K562 (cell line): ENCODE data around the gene SRGAP3. TPM values are rescaled to one million over a fixed set of nuclear protein-coding genes. Genes with fewer than 3 reads are reported as not detected.

ENCODE experiments used
- ATAC-seq: fragments of 200-7000 bp; cut with Tn5 transposase; 3 replicates; pipeline ENCODE4 v1.9.1; 2020; ENCODE audit warnings: moderate library complexity
- BruUV-seq: library from RNA; stranded (reverse); fragments of 400-500 nt; replicated peaks from 2 replicates; lab custom pipeline; 2021; lab: Mats Ljungman, UMichigan
- CTCF ChIA-PET: fragments of 300-600 bp; formaldehyde crosslinking; extraction: SDS; loops from one replicate; lab custom pipeline; 2021; ENCODE audit warnings: low intra/inter-chr PET ratio; lab: Yijun Ruan, JAX
- POLR2A ChIA-PET: fragments of 300-600, 350-650 bp; sonication (Branson Sonifier 250); formaldehyde crosslinking; extraction: SDS; loops from one replicate; lab custom pipeline; 2021; ENCODE audit warnings: antibody characterized with exemption, inconsistent platforms; lab: Yijun Ruan, JAX
- DNase-seq, 4 experiments: peaks; one replicate each; pipeline versions ENCODE4 v3.0.0 to v3.0.0-alpha.2; 2011 to 2018; ENCODE audit warnings: low spot score in 3 of 4, mixed read lengths in 3 of 4; ENCODE audit errors: extremely low read depth in 1 of 4
- FAIRE-seq: peaks from 2 replicates; lab custom pipeline; 2011; peaks lifted over from hg19 to GRCh38; lab: Jason Lieb, UNC
- H2AFZ ChIP-seq: 2 replicates; pipeline ENCODE4 v1.6.0; 2011; ENCODE audit warnings: low read depth, low read length, control low read depth, inconsistent platforms
- H3K27ac ChIP-seq: fragments of 200-600 bp; 3 replicates; pipeline ENCODE4 v1.8.0; 2011; ENCODE audit warnings: low read depth, mild to moderate bottlenecking, control low read depth, inconsistent platforms, low read length, moderate library complexity, mixed read lengths; ENCODE audit errors: extremely low read depth
- H3K27me3 ChIP-seq, 2 experiments: fragments of 300-600 bp in 1 of 2; 2 replicates in 1 of 2; 3 replicates in 1 of 2; pipeline versions ENCODE4 v1.6.0 to v1.8.0; 2011; ENCODE audit warnings: inconsistent platforms in 2 of 2, low read length in 2 of 2, mild to moderate bottlenecking in 1 of 2, mixed read lengths in 1 of 2, moderate library complexity in 1 of 2; ENCODE audit not compliant: control insufficient read depth in 2 of 2, insufficient read depth in 2 of 2
- H3K36me3 ChIP-seq: fragments of 300-600 bp; 3 replicates; pipeline ENCODE4 v1.8.0; 2011; ENCODE audit warnings: mild to moderate bottlenecking, low read length, inconsistent platforms; ENCODE audit not compliant: control insufficient read depth, insufficient read depth
- H3K4me1 ChIP-seq, 2 experiments: fragments of 200-600 bp in 1 of 2; replicated peaks in 1 of 2; 2 replicates in 1 of 2; 3 replicates in 1 of 2; pipeline versions ENCODE4 v1.5.1 to v1.8.0; 2011; ENCODE audit warnings: inconsistent platforms in 2 of 2, low read length in 2 of 2, mild to moderate bottlenecking in 1 of 2, mixed read lengths in 1 of 2, moderate library complexity in 1 of 2; ENCODE audit not compliant: control insufficient read depth in 2 of 2, insufficient read depth in 2 of 2
- H3K4me2 ChIP-seq: 2 replicates; pipeline ENCODE4 v1.6.1; 2011; ENCODE audit warnings: low read length, control low read depth, inconsistent platforms, mixed read lengths; ENCODE audit not compliant: insufficient read depth
- H3K4me3 ChIP-seq: fragments of 200-600 bp; sonication (generic), shearing (Covaris generic); 2 replicates; pipeline ENCODE4 v1.5.1; 2016; ENCODE audit warnings: control low read depth, inconsistent platforms
- H3K79me2 ChIP-seq: fragments of 200-600 bp; 3 replicates; pipeline ENCODE4 v1.8.0; 2011; ENCODE audit warnings: low read length, inconsistent platforms; ENCODE audit not compliant: control insufficient read depth, insufficient read depth
- H3K9ac ChIP-seq, 2 experiments: 2 replicates each; pipeline versions ENCODE4 v1.6.0 to v1.6.1; 2011; ENCODE audit warnings: low read depth in 2 of 2, low read length in 2 of 2, control low read depth in 1 of 2, inconsistent platforms in 1 of 2, mild to moderate bottlenecking in 1 of 2, mixed read lengths in 1 of 2; ENCODE audit not compliant: insufficient read depth in 1 of 2
- H3K9me1 ChIP-seq: one replicate; pipeline ENCODE4 v1.6.0; 2011; ENCODE audit warnings: inconsistent platforms, mild to moderate bottlenecking, low read length, moderate library complexity; ENCODE audit not compliant: control insufficient read depth, insufficient read depth
- H3K9me3 ChIP-seq: replicated peaks from 2 replicates; pipeline ENCODE4 v1.5.1; 2011; ENCODE audit warnings: low read depth, low read length, inconsistent platforms; ENCODE audit not compliant: control insufficient read depth, insufficient read depth
- H4K20me1 ChIP-seq: replicated peaks from 2 replicates; pipeline ENCODE4 v1.6.1; 2011; ENCODE audit warnings: low read length, inconsistent platforms, mixed read lengths; ENCODE audit not compliant: control insufficient read depth, insufficient read depth
- CXXC5 ChIP-seq: fragments of 250-450 bp; sonication (Bioruptor Pico); IDR thresholded peaks from 2 replicates; pipeline ENCODE4 v1.8.0; 2022; ENCODE audit warnings: inconsistent platforms, mild to moderate bottlenecking, moderate library complexity
- DPF2 ChIP-seq: fragments of 450-650 bp; IDR thresholded peaks from 2 replicates; pipeline ENCODE4 v1.6.1; 2016
- ELF1 ChIP-seq: fragments of 200-800 bp; sonication (Bioruptor generic); IDR thresholded peaks from 2 replicates; pipeline ENCODE4 v1.6.1; 2016; ENCODE audit warnings: missing genetic modification characterization, missing compliant biosample characterization
- ETS2 ChIP-seq: IDR thresholded peaks from 2 replicates; pipeline ENCODE4 v1.6.1; 2016; ENCODE audit warnings: borderline replicate concordance, missing genetic modification characterization, mild to moderate bottlenecking, moderate library complexity, missing compliant biosample characterization; ENCODE audit not compliant: poor library complexity, severe bottlenecking
- FOXK1 ChIP-seq: sonication (generic); formaldehyde crosslinking; IDR thresholded peaks from 2 replicates; pipeline ENCODE4 v1.8.0; 2022; ENCODE audit warnings: missing genetic modification reagents, mild to moderate bottlenecking, borderline replicate concordance
- GABPB1 ChIP-seq: sonication (generic); formaldehyde crosslinking; IDR thresholded peaks from 2 replicates; pipeline ENCODE4 v1.8.0; 2022; ENCODE audit warnings: mild to moderate bottlenecking, missing genetic modification reagents
- GATAD2A ChIP-seq: fragments of 450-650 bp; IDR thresholded peaks from 2 replicates; pipeline ENCODE4 v1.6.1; 2017
- HDAC8 ChIP-seq: fragments of 450-650 bp; IDR thresholded peaks from 2 replicates; pipeline ENCODE4 v1.6.1; 2016; ENCODE audit warnings: mild to moderate bottlenecking, missing genetic modification characterization, moderate library complexity, missing compliant biosample characterization
- LARP7 ChIP-seq: fragments of 450-650 bp; IDR thresholded peaks from 2 replicates; pipeline ENCODE4 v1.6.1; 2016
- MCM2 ChIP-seq: fragments of 450-650 bp; IDR thresholded peaks from 2 replicates; pipeline ENCODE4 v1.6.1; 2017; ENCODE audit warnings: low read depth, mild to moderate bottlenecking
- MCM3 ChIP-seq: fragments of 450-650 bp; IDR thresholded peaks from 2 replicates; pipeline ENCODE4 v1.6.1; 2016
- MEIS2 ChIP-seq: fragments of 450-650 bp; IDR thresholded peaks from 2 replicates; pipeline ENCODE4 v1.6.1; 2014; ENCODE audit warnings: mild to moderate bottlenecking; ENCODE audit not compliant: partially characterized antibody
- NUFIP1 ChIP-seq: fragments of 450-650 bp; IDR thresholded peaks from 2 replicates; pipeline ENCODE4 v1.6.1; 2018; ENCODE audit not compliant: partially characterized antibody
- PHF8 ChIP-seq: fragments of 200-600 bp; sonication (generic); IDR thresholded peaks from 2 replicates; pipeline ENCODE4 v1.6.1; 2012; ENCODE audit warnings: mixed run types, mild to moderate bottlenecking, inconsistent platforms, low read length, moderate library complexity, borderline replicate concordance
- RBM34 ChIP-seq: fragments of 200-400 bp; formaldehyde crosslinking; IDR thresholded peaks from 2 replicates; pipeline ENCODE4 v1.6.1; 2018; ENCODE audit warnings: low read length, borderline replicate concordance; ENCODE audit not compliant: insufficient read depth
- RCOR1 ChIP-seq, 2 experiments: IDR thresholded peaks; 2 replicates each; pipeline ENCODE4 v1.6.1; 2012; ENCODE audit warnings: low read depth in 2 of 2, low read length in 2 of 2, borderline replicate concordance in 1 of 2, improper control_type of control experiment in 1 of 2
- YBX1 ChIP-seq: fragments of 450-650 bp; IDR thresholded peaks from 2 replicates; pipeline ENCODE4 v1.7.1; 2016; ENCODE audit warnings: mild to moderate bottlenecking
- ZNF444 ChIP-seq: fragments of 250-450 bp; sonication (Bioruptor Pico); IDR thresholded peaks from 2 replicates; pipeline ENCODE4 v1.4.0; 2020; ENCODE audit warnings: mild to moderate bottlenecking, moderate library complexity
- ZNF551 ChIP-seq: fragments of 250-450 bp; sonication (Bioruptor Pico); IDR thresholded peaks from 2 replicates; pipeline ENCODE4 v1.5.0; 2021; ENCODE audit warnings: mild to moderate bottlenecking, moderate library complexity
- ZNF561 ChIP-seq: fragments of 450-650 bp; formaldehyde crosslinking; conservative IDR thresholded peaks from 2 replicates; pipeline ENCODE4 v1.4.0; 2020; ENCODE audit warnings: mild to moderate bottlenecking, moderate library complexity
- WGBS: fragments of 100-300 bp; shearing (Covaris generic); methylation state at CpG from one replicate; pipeline ENCODE4 v1.1.6; 2016; ENCODE audit warnings: low coverage, mixed read lengths; ENCODE audit not compliant: insufficient coverage; ENCODE audit errors: missing lambda C conversion rate; 5-methylcytosine and 5-hydroxymethylcytosine counted together
- in situ Hi-C: fragments of 300-500 bp; cut with MboI; formaldehyde crosslinking; loops from 4 replicates; pipeline ENCODE4 v1.15.0; 2018; ENCODE audit warnings: inconsistent platforms, mixed read lengths
- intact Hi-C: fragments of 100-400 bp; cut with micrococcal nuclease; formaldehyde crosslinking; loops from 2 replicates; pipeline ENCODE4 v1.14.2; 2022
- polyA plus RNA-seq, 8 experiments: library from polyadenylated mRNA; depleted of rRNA in 4 of 8; stranded (reverse) in 5 of 8; unstranded in 3 of 8; fragments of >200 nt; fragmentation: Nextera tagmentation in 2 of 8; fragmentation: Illumina TruSeq in 1 of 8; extraction: Ambion mirVana in 2 of 8; extraction: Trizol in 1 of 8; gene quantifications; 2 replicates each; pipeline versions ENCODE4 v1.2.1 to v1.2.3, GENCODE V29; 2011 to 2014; ENCODE audit warnings: inconsistent platforms in 1 of 8, missing spikeins in 1 of 8
- total RNA-seq, 7 experiments: library from RNA; depleted of rRNA in 6 of 7; stranded (reverse); fragments of >200 nt in 6 of 7; fragmentation: Illumina TruSeq in 2 of 7; extraction: Trizol in 2 of 7; gene quantifications; 2 replicates each; pipeline versions ENCODE4 v1.2.1 to v1.2.3, GENCODE V29; 2011 to 2021; ENCODE audit warnings: low replicate concordance in 1 of 7
- TF ChIP-seq, protein P1 (sequence below): fragments of 450-650 bp; conservative IDR thresholded peaks from 2 replicates; pipeline ENCODE4 v1.6.1; 2016; ENCODE audit warnings: missing genetic modification characterization, low read depth, mild to moderate bottlenecking, missing compliant biosample characterization, moderate library complexity
- TF ChIP-seq, protein P2 (sequence below): fragments of 450-650 bp; formaldehyde crosslinking; IDR thresholded peaks from 2 replicates; pipeline ENCODE4 v1.4.0; 2022; ENCODE audit warnings: missing genetic modification characterization

Gene SRGAP3
- total and polyA plus RNA-seq, 9 of the 15 experiments (the other 6 are each of a cell fraction or from before 2014, with no cell fraction given), result 0.11 to 0.85 (median 0.35) TPM; not detected in 2

DNA sequence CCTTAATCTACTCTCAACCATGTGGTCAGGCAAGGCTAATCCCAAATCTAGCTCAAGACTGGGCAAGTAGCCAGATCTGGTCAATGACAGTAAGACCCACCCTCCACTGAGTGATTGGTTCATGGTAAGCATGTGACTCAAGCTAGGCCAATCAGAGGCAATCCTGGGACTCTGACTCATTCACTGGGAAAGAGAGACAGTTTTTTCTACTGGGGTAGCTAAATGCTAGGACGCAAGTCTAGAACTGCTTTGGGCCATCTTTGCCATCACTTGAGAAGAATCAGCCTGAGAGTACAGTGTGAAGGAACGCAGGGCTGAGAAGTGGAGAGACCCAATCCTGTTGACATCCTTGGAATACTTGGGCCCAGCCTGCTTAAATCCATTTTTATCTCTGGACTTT lies 276.8 kb downstream of the SRGAP3 start:
- H4K20me1 ChIP-seq, result no peaks in the 10 kb centered on the region
- H3K4me2 ChIP-seq, result peak overlapping the region; percentile 16; the same call in 1 of the 2 replicates
- peaks cover 0 to 5% of the 10 kb centered on the region in 2 experiments; a peak in 1 of 5 replicates for H3K4me1 ChIP-seq
- no peak overlapping the region for H3K27ac ChIP-seq
- BruUV-seq, result no TSS peak
- 18% methylated on average over 2 of the region's 2 CpGs for WGBS
- H3K9ac ChIP-seq, result no peak overlapping the region
- peak; percentile 98 for FAIRE-seq
- CTCF ChIA-PET, result interaction anchor here (1.0 kb wide), 1 partner anchor 330 kb away, joined by 3 read pairs; no protein-coding TSS in a partner anchor
- peak; percentile 88 to 93 (median 90) for DNase-seq
- POLR2A ChIA-PET, result interaction anchor here (0.6 to 1.9 kb wide), 5 partner anchors 10 to 424 kb away, joined by 3 to 7 read pairs (median 4); partner anchors contain the start of genes RAD18 and SETD5
- no peak overlapping the region for H3K4me3 ChIP-seq
- no peaks in the 10 kb centered on the region for H3K9me3 ChIP-seq
- no peaks in the 10 kb centered on the region for H3K36me3 ChIP-seq
- H3K79me2 ChIP-seq, result no peaks in the 10 kb centered on the region
- peaks cover 3 to 23% of the 10 kb centered on the region in 2 experiments; a peak in 4 of 5 replicates for H3K27me3 ChIP-seq
- intact Hi-C loops, result no loop called here
- ATAC-seq, result peak; percentile 98
- in situ Hi-C loops, result loop anchor here (5.0 to 10.0 kb wide), 3 partner anchors 95 to 522 kb away; no protein-coding TSS in a partner anchor
- H2AFZ ChIP-seq, result peak overlapping the region; percentile 34; the same call in 1 of the 2 replicates
- H3K9me1 ChIP-seq, result no peaks in the 10 kb centered on the region
- TF ChIP-seq ETS2 (tag) (no peak), RCOR1 (IDR thresholded peaks at IDR 0.05; ENCODE audit: borderline replicate concordance in 1 of 2, low read depth in 2 of 2, low read length in 2 of 2) (0 out of 4 replicates have a peak, but pooled peaks of 1 of the 2 experiments have one; percentile 12), HDAC8 (tag) (no peak), ZNF561 (CRISPR knock-in tag) (no peak), FOXK1 (CRISPR knock-in tag) (no peak), NUFIP1 (no peak), ELF1 (tag) (no peak), CXXC5 (CRISPR knock-in tag) (no peak), MCM2 (no peak), ZNF444 (CRISPR knock-in tag) (no peak), MCM3 (no peak), MEIS2 (peak; percentile 18), GABPB1 (no peak), YBX1 (no peak), GATAD2A (no peak), RBM34 (no peak), ZNF551 (CRISPR knock-in tag) (no peak), DPF2 (peak; percentile 47; the same call in 1 of the 2 replicates), LARP7 (no peak), PHF8 (no peak)
- TF ChIP-seq, protein P1, sequence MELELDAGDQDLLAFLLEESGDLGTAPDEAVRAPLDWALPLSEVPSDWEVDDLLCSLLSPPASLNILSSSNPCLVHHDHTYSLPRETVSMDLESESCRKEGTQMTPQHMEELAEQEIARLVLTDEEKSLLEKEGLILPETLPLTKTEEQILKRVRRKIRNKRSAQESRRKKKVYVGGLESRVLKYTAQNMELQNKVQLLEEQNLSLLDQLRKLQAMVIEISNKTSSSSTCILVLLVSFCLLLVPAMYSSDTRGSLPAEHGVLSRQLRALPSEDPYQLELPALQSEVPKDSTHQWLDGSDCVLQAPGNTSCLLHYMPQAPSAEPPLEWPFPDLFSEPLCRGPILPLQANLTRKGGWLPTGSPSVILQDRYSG (tag), result no peak
- TF ChIP-seq, protein P2, sequence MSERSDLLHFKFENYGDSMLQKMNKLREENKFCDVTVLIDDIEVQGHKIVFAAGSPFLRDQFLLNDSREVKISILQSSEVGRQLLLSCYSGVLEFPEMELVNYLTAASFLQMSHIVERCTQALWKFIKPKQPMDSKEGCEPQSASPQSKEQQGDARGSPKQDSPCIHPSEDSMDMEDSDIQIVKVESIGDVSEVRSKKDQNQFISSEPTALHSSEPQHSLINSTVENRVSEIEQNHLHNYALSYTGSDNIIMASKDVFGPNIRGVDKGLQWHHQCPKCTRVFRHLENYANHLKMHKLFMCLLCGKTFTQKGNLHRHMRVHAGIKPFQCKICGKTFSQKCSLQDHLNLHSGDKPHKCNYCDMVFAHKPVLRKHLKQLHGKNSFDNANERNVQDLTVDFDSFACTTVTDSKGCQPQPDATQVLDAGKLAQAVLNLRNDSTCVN (CRISPR knock-in tag), result no peak
